Chondrocyte (in vitro differentiated cells): ENCODE results near the gene ADPRS. TPM values are rescaled to one million over a fixed set of nuclear protein-coding genes. Genes with fewer than 3 reads are reported as not detected.

Experiments used
- DNase-seq: peaks from one replicate; pipeline ENCODE4 v3.0.0; 2021; ENCODE audit warnings: mixed read lengths, low spot score
- H3K27ac Mint-ChIP-seq: one replicate; pipeline ENCODE4 v1.8.0; 2021; ENCODE audit warnings: mild to moderate bottlenecking, moderate library complexity, mixed read lengths; ENCODE audit not compliant: unreplicated experiment
- H3K27me3 Mint-ChIP-seq: 2 replicates; pipeline ENCODE4 v1.8.0; 2021; ENCODE audit warnings: low read depth, mixed read lengths
- H3K36me3 Mint-ChIP-seq: 2 replicates; pipeline ENCODE4 v1.8.0; 2021; ENCODE audit warnings: low read depth, mixed read lengths
- H3K4me1 Mint-ChIP-seq: 2 replicates; pipeline ENCODE4 v1.8.0; 2021; ENCODE audit warnings: low read depth, mild to moderate bottlenecking, mixed read lengths
- H3K4me3 Mint-ChIP-seq: one replicate; pipeline ENCODE4 v1.8.0; 2021; ENCODE audit warnings: mild to moderate bottlenecking, moderate library complexity, mixed read lengths; ENCODE audit not compliant: unreplicated experiment
- H3K9me3 Mint-ChIP-seq: 2 replicates; pipeline ENCODE4 v1.8.0; 2021; ENCODE audit warnings: low read depth, mixed read lengths
- total RNA-seq: library from RNA; stranded (reverse); gene quantifications from 3 replicates; pipeline ENCODE4 v1.2.1, GENCODE V29; 2021
- TF ChIP-seq, protein P1 (sequence below): fragments of 200-600 bp; sonication (generic); IDR thresholded peaks from 2 replicates; pipeline ENCODE4 v1.5.0; 2021; ENCODE audit warnings: antibody characterized with exemption, mild to moderate bottlenecking, moderate library complexity

The ADPRS gene
- total RNA-seq, 1 donor from 2014 or later, result 26.9 TPM

DNA sequence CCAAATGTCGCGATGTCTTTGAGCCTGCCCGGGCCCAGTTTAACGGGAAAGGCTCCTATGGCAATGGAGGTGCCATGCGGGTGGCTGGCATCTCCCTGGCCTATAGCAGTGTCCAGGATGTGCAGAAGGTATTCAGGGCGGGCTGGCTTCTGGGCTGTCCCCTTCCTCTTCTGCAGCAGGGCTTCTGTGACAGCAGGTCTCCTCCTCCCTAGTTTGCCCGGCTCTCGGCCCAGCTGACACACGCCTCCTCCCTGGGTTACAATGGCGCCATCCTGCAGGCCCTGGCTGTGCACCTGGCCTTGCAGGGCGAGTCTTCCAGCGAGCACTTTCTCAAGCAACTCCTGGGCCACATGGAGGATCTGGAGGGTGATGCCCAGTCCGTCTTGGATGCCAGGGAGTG, 3.0 kb downstream of the ADPRS start:
- peaks cover 11% of the 10 kb centered on the region for H3K36me3 Mint-ChIP-seq
- H3K9me3 Mint-ChIP-seq, result no peaks in the 10 kb centered on the region
- no peak overlapping the region for H3K27ac Mint-ChIP-seq
- TF ChIP-seq, protein P1, sequence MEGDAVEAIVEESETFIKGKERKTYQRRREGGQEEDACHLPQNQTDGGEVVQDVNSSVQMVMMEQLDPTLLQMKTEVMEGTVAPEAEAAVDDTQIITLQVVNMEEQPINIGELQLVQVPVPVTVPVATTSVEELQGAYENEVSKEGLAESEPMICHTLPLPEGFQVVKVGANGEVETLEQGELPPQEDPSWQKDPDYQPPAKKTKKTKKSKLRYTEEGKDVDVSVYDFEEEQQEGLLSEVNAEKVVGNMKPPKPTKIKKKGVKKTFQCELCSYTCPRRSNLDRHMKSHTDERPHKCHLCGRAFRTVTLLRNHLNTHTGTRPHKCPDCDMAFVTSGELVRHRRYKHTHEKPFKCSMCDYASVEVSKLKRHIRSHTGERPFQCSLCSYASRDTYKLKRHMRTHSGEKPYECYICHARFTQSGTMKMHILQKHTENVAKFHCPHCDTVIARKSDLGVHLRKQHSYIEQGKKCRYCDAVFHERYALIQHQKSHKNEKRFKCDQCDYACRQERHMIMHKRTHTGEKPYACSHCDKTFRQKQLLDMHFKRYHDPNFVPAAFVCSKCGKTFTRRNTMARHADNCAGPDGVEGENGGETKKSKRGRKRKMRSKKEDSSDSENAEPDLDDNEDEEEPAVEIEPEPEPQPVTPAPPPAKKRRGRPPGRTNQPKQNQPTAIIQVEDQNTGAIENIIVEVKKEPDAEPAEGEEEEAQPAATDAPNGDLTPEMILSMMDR, result no peak
- peaks cover 17% of the 10 kb centered on the region for H3K4me1 Mint-ChIP-seq
- peak; percentile 76 for DNase-seq
- no peaks in the 10 kb centered on the region for H3K27me3 Mint-ChIP-seq
- H3K4me3 Mint-ChIP-seq, result no peak overlapping the region

- Mint-ChIP-seq H3K36me3 (peaks cover 11% of the 10 kb centered on the region), H3K4me3 (no peak overlapping the region), H3K4me1 (peaks cover 17% of the 10 kb centered on the region), H3K9me3 (no peaks in the 10 kb centered on the region), H3K27me3 (no peaks in the 10 kb centered on the region), H3K27ac (no peak overlapping the region)
- TF ChIP-seq, protein P1, result no peak
- peak; percentile 41 for DNase-seq
Observed at GRCh38 chr1:36092166-36092797, 3.6 kb downstream of the ADPRS start.

GRCh38 chr1:36092798-36093185, 4.1 kb downstream of the ADPRS start:
- peaks cover 11% of the 10 kb centered on the region for H3K36me3 Mint-ChIP-seq
- TF ChIP-seq, protein P1, result no peak
- no peak overlapping the region for H3K27ac Mint-ChIP-seq
- H3K27me3 Mint-ChIP-seq, result no peaks in the 10 kb centered on the region
- no peak overlapping the region for H3K4me3 Mint-ChIP-seq
- no peaks in the 10 kb centered on the region for H3K9me3 Mint-ChIP-seq
- H3K4me1 Mint-ChIP-seq, result peaks cover 17% of the 10 kb centered on the region
- peak; percentile 26 for DNase-seq

- Mint-ChIP-seq H3K4me1 (peaks cover 17% of the 10 kb centered on the region), H3K9me3 (no peaks in the 10 kb centered on the region), H3K36me3 (peaks cover 11% of the 10 kb centered on the region), H3K4me3 (no peak overlapping the region), H3K27me3 (no peaks in the 10 kb centered on the region), H3K27ac (no peak overlapping the region)
- peak; percentile 59 for DNase-seq
- TF ChIP-seq, protein P1, result no peak
Observed at GRCh38 chr1:36093226-36093625, 4.5 kb downstream of the ADPRS start.

DNA sequence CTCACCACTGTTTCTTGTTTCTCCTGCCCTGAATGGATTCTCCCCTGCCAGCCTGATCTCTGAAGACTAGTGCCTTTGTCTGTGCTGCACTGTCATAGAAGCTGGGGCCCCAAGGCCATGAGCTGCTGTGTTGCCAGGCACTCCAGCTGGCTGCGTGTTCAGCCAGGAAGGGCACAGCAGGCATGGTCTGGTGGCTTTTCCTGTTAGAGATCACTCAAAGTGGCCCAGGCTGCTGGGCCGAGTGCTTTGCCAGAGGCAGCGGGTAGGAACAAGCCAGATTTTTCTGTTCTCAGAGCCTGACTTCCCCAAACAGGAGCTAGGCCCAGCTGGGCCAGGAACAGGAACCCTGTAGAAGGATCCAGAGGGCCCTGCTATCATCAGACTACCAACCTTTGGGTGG, 5.2 kb downstream of the ADPRS start:
- peak; percentile 62 for DNase-seq
- Mint-ChIP-seq H3K4me1 (peaks cover 17% of the 10 kb centered on the region), H3K36me3 (peaks cover 11% of the 10 kb centered on the region), H3K27ac (no peak overlapping the region), H3K27me3 (no peaks in the 10 kb centered on the region), H3K9me3 (no peaks in the 10 kb centered on the region), H3K4me3 (no peak overlapping the region)
- TF ChIP-seq, protein P1, result no peak
